Non-pigmented ciliary epithelial cell (primary cell): ENCODE measurements around the gene SCML1.
"Not testable (repeated sequence)": the region's sequence is repeated elsewhere in the genome, so short reads cannot be mapped to it uniquely, and the experiment has no call there.

Experiments used
- DNase-seq: peaks from one replicate; pipeline ENCODE4 v3.0.0-alpha.2; 2010; ENCODE audit warnings: low read depth

The SCML1 gene

DNA sequence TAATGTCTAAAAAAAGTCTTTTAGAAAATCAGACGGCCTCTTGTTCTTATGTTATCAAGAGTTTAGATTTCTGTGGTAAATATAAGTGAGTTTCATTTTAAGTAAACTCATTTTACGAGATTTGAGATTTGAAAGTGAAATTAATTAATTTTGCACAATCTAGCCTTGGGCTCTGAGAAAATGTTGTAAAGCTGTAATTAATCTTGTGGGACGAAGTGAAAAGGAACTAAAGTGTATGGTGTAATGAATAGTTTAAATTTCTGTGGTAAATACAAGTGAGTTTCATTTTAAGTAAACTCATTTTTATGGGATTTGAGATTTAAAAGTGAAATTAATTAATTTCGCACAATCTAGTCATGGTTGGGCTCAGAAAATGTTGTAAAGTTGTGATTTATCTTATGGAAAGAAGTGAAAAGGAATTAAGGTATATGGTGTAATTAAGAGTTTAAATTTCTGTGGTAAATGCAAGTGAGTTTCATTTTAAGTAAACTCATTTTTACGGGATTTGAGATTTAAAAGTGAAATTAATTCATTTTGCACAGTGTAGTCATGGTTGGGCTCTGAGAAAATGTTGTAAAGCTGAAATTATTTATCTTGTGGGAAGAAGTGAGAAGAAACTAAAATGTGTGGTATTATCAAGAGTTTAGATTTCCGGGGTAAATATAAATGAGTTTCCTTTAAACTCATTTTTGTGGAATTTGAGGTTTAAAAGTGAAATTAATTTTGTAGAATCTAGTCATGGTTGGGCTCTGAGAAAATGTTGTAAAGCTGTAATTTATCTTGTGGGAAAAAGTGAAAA, 1.6 kb downstream of the SCML1 start:
- DNase-seq = no peak

DNA sequence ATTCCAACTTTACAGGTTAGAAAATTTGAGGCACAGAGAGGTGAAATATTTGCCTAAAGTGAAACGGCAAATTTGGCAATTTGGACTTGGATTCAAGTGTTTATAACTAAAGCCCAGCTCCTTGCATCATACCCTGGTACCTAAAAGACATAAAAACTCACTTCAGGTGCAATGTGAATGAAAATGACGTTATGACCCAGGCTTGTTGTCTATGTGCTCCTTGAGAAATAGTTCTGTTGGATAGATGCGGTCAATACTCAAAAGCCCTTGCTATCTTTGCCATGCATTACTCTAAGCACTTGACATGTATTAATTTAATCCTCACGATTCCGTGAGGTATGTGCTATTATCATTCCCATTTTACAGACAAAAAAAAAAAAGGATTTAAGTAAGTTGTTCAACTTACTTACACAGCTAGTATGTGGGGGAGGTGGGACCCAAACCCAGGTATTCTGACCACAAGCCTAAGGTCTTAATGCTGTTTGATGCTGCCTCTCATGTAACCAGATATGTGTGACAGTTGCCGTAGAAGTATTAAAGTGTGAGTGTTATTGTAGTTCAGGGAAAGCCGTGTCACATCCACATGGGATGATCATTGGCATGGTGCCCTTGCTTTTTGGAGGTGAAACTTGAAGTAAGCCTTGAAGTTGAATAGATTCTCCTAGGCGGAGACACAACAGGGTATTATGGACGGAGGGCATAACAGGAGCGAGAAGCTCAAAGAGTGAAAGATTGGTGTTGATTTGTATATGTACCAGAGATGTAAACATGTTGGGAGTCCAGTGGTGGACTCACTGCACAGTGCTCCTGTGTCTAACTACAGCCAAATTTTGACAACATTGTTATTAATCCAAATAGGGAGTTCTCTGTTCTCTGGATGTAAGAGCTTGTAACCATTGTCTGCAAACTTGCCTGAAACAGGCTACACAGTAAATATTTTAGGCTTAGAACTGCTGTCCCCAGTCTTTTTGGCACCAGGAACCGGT, 3.1 kb downstream of the SCML1 start:
- no peak for DNase-seq

DNA sequence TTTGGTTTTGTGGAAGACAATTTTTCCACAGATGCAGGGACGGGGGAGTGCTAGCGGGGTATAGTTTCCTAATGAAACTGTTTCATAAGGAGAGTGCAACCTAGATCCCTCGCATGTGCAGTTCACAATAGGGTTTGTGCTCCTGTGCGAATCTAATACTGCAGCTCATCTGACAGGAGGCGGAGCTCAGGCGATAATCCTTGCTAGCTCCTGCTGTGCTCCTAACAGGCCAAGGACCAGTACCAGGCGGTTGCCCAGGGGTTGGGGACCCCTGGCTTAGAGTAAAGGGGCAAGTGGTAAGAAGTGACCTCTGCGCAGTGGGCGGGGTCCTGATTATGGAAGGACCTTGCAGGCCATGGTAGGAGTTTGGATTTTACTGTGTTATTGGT, 3.8 kb downstream of the SCML1 start:
- DNase-seq = no peak

DNA sequence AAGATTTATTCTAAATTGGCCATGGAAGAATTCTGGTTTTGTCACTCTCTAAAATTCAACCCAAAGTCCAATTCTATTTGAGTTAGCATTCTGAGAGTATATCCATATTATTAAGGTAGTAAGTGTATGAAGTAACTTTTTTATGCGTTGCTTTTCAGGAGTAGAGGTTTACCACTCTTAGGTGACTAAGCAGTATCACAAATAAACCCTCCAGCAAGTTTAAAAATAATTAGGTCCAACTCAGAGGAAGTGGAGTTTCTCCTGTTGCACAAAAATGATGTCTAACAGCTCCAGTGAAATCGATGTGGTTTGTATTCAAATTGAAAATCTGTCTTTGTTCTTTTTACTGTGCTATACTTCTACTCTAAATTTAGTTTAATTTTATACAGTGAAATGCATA, 6.6 kb downstream of the SCML1 start:
- DNase-seq = no peak

DNA sequence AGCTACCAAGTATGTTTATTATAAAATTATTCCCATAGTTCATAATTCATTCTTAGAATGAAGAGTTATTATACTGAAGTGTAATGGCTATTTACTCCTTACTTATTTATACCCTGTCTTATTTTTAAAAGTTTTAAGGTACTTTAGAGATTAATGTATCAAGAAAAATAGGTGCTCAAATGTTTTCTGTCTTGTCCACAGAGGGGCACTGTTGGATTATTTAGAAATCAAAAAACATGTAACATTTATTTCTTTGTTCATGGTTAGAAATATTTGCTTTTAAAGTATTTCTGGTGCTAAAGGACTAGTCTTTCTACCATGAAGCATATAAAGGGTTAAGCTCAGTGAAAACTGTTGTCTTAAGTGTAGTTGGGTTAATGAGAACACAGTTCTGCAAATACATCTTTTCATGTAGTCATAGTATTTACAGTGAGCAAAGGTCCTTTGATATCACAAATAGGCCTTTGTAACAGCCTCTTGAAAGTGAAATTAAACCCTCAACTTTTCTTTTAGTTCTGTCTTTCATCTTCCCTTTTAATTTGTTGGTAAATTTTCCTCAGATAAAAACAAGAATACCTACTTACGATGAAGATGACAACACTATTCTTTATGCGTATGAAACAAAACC, 7.7 kb downstream of the SCML1 start:
- no peak for DNase-seq

DNA sequence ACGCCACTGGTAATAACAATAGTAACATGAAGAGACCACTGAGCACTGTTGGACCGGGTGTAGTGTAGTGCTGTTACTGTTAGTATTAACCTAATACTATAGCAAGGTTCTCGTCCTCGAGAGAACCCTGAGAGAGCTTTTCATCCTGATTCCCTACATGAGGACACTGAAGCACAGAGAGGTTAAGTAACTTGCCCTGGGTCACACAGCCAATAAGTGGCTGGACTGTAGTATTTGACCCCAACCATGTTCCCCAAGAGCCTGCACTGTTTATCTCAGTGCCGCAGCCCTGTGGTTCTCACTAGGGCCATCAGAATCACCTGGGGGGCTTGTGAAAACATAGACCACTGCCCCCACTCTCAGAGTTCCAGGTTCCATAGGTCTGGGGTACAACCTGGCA, 10.4 kb downstream of the SCML1 start:
- DNase-seq = no peak

DNA sequence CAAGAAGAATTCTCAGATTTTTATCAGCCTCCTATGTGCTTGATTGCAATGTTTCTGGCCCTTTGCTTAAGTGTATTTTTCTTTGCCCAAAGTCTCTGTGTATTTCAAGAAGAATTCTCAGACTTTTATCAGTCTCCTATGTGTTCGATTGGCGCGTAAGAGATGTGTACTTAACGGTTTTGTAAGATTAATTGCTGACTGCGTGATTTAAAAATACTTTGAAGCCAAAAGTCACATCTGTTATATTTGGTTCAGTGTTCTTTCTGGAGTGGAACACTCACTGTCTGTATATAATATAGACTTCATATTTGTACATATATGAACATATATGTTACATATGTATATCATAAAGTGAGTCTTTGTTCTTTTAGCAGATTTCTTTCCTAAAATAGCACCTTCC, 11.4 kb downstream of the SCML1 start:
- DNase-seq = no peak

DNA sequence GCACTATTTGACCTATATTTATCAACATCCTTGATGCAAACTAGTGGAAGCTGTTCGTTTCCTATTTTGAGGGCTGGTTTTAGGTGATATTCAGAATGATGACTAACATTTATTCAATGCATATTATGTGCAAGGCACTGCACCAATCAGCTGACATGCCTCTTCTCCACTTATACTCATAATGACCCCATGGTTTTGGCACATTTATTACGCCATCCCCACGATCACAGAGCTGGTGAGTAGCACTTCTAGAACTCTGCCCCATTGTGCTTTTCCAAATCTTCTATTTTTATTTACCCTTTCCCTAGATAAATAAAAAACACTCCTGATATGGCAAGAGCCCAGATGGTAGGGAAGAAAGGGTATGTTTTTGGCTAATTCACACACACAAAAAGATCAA, 13.1 kb downstream of the SCML1 start:
- no peak for DNase-seq

DNA sequence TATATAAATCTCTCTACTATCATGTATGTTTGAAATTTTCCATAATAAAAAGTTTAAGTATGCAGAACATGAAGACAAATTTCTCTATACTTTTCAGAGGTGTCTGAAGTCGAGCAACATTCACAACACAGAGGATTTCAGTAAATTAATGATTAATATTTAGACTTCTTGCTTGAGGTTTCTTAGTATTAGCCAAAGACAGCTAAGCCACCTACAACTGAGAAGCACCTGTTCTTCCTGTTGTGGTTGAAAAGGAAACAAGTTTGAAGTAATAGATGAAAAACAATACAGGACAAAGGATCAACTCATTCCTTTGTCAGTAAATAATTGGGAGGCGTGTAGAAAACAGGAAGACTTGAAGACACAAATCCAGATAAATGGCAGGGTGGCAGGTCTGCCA, 21.1 kb downstream of the SCML1 start:
- DNase-seq = no peak

DNA sequence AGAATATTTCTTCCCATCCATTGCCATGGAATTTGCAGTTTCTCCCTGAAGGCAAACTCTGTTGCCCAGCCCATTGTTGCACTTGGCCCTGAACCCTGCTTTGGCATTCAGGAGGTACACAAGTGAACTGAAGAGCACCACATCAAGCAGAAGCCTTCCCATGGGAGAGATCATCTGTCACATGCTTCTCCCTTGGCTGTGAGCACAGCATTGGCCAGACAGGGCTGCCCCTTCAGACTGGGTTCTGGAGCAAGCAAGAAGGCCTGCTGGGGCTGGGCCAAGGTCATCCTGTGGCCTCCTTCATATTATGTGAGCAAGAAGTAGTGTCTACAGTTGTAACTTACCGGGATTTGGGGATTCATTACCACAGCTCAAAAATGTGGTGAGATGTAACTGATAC, 22.7 kb downstream of the SCML1 start:
- DNase-seq = no peak

DNA sequence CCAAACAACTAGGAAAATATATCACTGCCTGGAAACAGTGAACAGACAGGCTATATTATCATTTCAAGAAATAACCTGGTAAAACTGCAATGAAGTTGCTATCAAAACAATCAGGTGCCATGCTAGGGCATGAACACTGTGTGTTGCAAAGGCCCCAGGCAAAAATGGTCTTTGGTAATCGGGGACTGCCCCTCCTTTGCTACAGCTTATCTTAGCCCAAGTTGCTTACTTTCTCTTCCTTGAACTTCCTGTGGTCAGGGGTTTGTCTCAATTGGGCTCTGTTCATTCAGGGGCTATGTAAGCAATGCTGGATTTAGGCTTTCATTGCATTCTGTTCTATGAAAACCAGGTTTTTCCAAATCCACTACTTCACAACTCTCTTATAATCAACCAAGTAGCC, 30.4 kb downstream of the SCML1 start:
- no peak for DNase-seq

DNA sequence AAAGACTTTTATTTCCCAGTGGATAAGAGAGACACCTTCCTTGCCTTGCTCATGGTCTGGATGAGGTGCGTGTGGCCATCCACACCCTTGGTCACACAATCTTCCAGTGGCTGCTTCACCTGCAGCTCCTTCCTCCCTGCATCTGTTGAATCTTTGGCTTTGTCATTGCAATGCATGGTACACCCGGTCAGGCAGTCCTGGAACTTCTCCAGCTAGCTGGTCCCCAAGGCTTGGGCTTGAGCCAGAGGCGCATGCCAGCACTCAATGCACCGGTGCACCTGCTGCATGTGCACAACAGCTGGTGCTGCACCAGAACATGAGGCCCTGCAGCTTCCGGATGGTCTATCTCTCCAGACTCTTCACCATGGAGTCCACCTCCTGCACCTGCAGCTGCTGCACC, 31.7 kb downstream of the SCML1 start:
- DNase-seq = no peak

DNA sequence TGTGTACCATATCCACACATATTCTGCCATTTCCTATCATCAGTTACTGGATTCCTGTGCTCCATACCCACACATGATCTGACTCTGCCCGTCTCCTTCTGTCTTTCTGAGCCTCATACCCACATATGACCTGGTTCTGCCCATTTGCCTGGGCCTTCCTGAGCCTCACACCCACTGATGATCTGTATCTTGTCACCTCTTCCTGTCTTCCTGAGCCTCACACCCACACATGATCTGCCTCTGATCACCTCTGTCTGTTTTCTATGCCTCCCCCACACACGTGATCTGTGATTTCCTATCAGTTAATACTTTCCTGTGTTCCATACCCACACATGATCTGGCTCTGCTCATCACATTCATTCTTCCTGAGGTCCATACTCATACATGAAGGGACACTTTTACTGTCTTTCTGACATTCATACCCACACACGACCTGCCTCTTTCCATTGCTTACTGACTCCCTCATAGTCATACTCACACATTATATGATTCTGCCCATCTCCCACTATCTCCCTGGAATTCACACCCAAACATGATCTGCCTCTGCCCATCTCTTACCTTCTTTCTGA, 32.5 kb downstream of the SCML1 start:
- DNase-seq = no peak

DNA sequence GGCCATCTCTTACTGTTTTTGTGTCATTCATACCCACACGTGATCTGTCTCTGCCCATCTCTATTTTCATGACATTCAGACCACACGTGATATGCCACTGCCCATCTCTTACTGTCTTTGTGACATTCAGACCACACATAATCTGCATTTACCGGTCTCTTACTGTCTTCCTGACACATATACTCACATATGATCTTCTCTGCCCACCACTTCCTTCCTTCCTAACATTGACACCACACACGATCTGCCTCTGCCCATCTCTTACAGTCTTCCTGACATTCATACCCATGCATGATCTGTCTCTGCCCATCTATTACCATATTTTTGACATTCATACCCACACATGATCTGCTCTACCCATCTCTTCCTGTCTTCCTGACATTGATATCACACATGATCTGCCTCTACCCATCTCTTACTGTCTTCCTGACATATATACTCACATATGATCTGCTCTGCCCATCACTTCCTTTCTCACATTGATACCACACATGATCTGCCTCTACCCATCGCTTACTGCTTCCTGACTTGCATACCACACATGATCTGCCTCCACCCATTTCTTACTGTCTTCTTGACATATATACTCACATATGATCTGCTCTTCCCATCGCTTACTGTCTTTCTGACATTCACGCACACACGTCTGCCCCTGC, 36.1 kb downstream of the SCML1 start:
- no peak for DNase-seq

DNA sequence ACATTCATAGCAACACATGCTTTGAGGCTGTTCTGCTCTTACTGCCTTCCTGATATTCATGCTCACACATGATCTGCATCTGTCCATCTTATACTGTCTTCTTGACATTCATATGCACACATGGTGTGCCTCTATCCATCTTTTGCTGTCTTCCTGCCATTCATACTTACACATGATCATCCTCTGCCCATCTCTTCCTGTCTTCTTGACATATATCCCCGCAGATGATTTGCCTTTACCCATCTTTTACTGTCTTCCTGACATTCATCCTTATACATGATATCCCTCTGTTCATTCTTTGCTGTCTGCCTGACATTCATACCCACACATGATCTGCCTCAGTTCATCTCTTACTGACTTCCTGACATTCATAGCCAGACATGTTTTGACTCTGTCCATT, 36.8 kb downstream of the SCML1 start:
- DNase-seq = no peak

DNA sequence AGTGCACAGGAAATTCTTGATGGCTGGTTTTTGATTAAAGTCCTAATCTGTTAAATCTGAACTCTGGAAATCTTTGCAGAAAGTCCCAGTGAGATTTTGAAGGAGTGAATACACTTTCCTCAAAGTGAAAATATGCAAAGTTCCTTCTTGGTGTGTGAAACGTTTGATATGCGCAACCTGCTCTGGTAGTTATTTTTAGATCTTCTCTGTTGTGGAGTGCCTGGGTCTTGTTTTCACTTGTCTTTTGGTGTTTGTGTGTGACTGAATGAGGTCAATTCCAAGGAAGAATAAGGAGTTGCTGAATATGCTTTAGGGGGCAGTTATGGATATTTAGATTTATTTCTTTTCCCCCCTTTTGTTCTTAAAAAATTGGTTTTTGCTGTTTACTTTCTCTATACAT, 41.7 kb downstream of the SCML1 start:
- no peak for DNase-seq

DNA sequence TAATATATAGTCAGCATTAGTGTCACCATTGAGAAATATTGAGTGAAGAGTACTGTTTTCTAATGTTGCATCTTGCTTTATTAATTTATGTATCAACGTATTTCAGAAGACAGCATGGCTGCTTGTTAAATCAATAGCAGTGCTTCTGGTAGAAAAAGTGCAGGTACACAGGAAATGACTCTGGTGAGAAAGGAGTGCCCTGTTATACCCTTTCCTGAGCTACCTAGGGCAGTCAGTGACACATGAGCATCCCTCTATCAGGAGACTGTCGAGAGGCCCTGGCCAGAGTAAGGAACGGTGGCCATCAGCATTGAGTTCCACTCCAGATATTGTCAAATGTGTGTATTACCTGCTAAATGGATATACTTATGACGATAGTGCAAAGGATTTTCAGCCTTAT, 42.1 kb downstream of the SCML1 start:
- DNase-seq = no peak

DNA sequence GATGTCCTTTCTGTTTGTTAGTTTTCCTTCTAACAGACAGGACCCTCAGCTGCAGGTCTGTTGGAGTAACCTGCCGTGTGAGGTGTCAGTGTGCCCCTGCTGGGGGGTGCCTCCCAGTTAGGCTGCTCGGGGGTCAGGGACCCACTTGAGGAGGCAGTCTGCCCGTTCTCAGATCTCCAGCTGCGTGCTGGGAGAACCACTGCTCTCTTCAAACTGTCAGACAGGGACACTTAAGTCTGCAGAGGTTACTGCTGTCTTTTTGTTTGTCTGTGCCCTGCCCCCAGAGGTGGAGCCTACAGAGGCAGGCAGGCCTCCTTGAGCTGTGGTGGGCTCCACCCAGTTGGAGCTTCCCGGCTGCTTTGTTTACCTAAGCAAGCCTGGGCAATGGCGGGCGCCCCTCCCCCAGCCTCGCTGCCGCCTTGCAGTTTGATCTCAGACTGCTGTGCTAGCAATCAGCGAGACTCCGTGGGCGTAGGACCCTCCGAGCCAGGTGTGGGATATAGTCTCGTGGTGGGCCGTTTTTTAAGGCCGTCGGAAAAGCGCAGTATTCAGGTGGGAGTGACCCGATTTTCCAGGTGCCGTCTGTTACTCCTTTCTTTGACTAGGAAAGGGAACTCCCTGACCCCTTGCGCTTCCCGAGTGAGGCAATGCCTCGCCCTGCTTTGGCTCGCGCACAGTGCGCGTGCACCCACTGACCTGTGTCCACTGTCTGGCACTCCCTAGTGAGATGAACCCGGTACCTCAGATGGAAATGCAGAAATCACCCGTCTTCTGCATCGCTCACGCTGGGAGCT, 49.5 kb downstream of the SCML1 start:
- not testable (repeated sequence) for DNase-seq

DNA sequence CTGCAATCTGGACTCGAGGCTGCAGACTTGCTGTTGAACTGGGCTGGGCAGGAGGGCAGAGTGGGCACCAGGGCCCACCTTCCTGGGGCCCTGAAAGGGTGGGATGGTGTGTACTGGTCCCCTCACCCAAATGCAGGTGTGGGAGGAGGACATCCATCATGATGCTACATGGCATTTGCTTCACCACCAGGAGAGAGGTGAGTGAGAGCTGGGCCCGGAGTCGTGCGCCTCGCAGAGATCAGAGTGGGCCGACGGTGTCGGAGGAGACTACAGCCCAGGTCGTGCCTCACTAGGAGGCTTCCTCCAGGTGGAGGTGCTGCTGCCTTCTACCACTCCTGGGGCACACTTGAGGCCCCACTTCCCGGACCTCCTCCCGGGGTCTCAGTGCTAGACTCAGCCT, 50.3 kb downstream of the SCML1 start:
- DNase-seq = no peak

DNA sequence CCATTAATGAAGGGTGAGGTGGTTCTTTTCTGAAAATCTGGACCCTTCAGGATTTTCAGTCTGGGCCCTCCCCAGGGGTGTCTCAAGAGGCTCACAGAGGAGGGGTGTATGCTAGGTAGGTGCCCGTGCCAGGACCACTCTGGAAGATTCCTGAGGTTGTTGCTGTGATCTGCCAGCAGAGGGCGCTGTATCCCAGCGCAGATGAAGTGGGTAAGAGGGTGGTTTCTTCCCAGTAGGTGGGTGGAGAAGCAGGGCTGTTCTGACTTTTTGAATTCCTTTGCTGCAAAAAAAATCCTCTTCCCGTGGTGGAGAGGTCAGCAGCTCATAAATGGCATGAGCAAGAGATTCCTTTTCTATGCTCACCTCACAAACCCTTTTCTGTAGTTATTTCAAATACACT, 51.1 kb downstream of the SCML1 start:
- DNase-seq = peak; percentile 0

DNA sequence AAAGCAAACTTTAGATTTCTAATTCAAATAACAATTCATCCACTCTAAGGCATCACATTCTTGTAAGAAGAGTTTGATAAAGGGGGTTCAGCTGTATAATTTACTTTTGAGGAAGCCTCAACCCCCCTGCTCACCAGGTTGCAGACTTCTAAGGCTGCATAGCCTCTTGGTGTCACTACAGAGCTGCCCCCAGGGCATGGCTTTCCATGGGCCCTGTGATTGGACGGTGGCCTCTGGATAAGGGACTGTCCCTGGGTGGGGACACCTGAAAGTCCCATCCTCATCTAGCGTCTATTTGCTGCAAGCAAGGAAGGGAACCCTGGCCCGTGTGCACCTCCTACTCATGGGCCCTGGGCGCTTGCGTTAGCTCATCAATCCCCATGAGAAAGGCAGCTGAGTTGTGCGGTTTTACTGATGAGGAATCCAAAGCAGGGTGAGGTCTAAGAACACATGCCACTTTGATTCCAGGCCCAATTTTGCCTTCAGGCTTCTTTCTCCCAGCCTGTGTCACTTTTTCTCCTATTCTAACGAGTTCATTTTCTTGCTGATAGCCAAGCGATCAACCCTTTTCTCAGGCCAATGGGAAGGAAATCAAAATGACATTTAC, 51.8 kb downstream of the SCML1 start:
- no peak for DNase-seq
